ENCODE measurements around the gene HOXB7.

HOXB7 gene

GRCh38 chr17:48588528-48588927 is 22.3 kb downstream of the HOXB7 start:
- Histone ChIP-seq H3K4me3 (ENCODE audit: low read depth in 1 of 2, low read length in 2 of 2) (peak overlapping the region; percentile 47 to 97), H3K9me3 (ENCODE audit: low read length) (no peaks in the 10 kb centered on the region), H3K36me3 (ENCODE audit: insufficient read depth, low read length) (no peaks in the 10 kb centered on the region), H3K27ac (ENCODE audit: low read depth, low read length) (peak overlapping the region; percentile 96), H3K9ac (ENCODE audit: low read length) (peak overlapping the region; percentile 95), H3K27me3 (ENCODE audit: control insufficient read depth in 1 of 2, insufficient read depth in 2 of 2, low read length in 2 of 2) (peaks cover 0 to 3% of the 10 kb centered on the region in 2 donors), H3K4me1 (ENCODE audit: insufficient read depth, low read length) (peaks cover 47% of the 10 kb centered on the region)

GRCh38 chr17:48588074-48588415 is 22.8 kb downstream of the HOXB7 start:
- peak overlapping the region; percentile 47 to 97 for H3K4me3 ChIP-seq (ENCODE audit: low read depth in 1 of 2, low read length in 2 of 2)
- H3K27ac ChIP-seq (ENCODE audit: low read depth, low read length), result peak overlapping the region; percentile 96
- no peaks in the 10 kb centered on the region for H3K36me3 ChIP-seq (ENCODE audit: insufficient read depth, low read length)
- H3K4me1 ChIP-seq (ENCODE audit: insufficient read depth, low read length), result peaks cover 52% of the 10 kb centered on the region
- peak overlapping the region; percentile 95 for H3K9ac ChIP-seq (ENCODE audit: low read length)
- peaks cover 0 to 3% of the 10 kb centered on the region in 2 donors for H3K27me3 ChIP-seq (ENCODE audit: control insufficient read depth in 1 of 2, insufficient read depth in 2 of 2, low read length in 2 of 2)
- no peaks in the 10 kb centered on the region for H3K9me3 ChIP-seq (ENCODE audit: low read length)

GRCh38 chr17:48587276-48588073 is 23.3 kb downstream of the HOXB7 start:
- Histone ChIP-seq H3K4me1 (ENCODE audit: insufficient read depth, low read length) (peaks cover 57% of the 10 kb centered on the region), H3K4me3 (ENCODE audit: low read depth in 1 of 2, low read length in 2 of 2) (peak overlapping the region; percentile 47 to 97), H3K36me3 (ENCODE audit: insufficient read depth, low read length) (no peaks in the 10 kb centered on the region), H3K27me3 (ENCODE audit: control insufficient read depth in 1 of 2, insufficient read depth in 2 of 2, low read length in 2 of 2) (peaks cover 0 to 3% of the 10 kb centered on the region in 2 donors), H3K9me3 (ENCODE audit: low read length) (no peaks in the 10 kb centered on the region), H3K27ac (ENCODE audit: low read depth, low read length) (peak overlapping the region; percentile 96), H3K9ac (ENCODE audit: low read length) (peak overlapping the region; percentile 95)

GRCh38 chr17:48586355-48587258 is 24.2 kb downstream of the HOXB7 start:
- Histone ChIP-seq H3K9me3 (ENCODE audit: low read length) (no peaks in the 10 kb centered on the region), H3K36me3 (ENCODE audit: insufficient read depth, low read length) (no peaks in the 10 kb centered on the region), H3K9ac (ENCODE audit: low read length) (peak overlapping the region; percentile 95), H3K27ac (ENCODE audit: low read depth, low read length) (peak overlapping the region; percentile 96), H3K27me3 (ENCODE audit: control insufficient read depth in 1 of 2, insufficient read depth in 2 of 2, low read length in 2 of 2) (peaks cover 0 to 3% of the 10 kb centered on the region in 2 donors), H3K4me3 (ENCODE audit: low read depth in 1 of 2, low read length in 2 of 2) (peak overlapping the region; percentile 47 to 97), H3K4me1 (ENCODE audit: insufficient read depth, low read length) (peaks cover 56% of the 10 kb centered on the region)

GRCh38 chr17:48584223-48584741 is 26.5 kb downstream of the HOXB7 start:
- Histone ChIP-seq H3K4me1 (ENCODE audit: insufficient read depth, low read length) (peaks cover 56% of the 10 kb centered on the region), H3K9ac (ENCODE audit: low read length) (peak overlapping the region; percentile 41), H3K4me3 (ENCODE audit: low read depth in 1 of 2, low read length in 2 of 2) (peak overlapping the region in 1 of 2 donors; percentile 97), H3K27ac (ENCODE audit: low read depth, low read length) (peak overlapping the region; percentile 96), H3K27me3 (ENCODE audit: control insufficient read depth in 1 of 2, insufficient read depth in 2 of 2, low read length in 2 of 2) (no peaks in the 10 kb centered on the region), H3K36me3 (ENCODE audit: insufficient read depth, low read length) (no peaks in the 10 kb centered on the region), H3K9me3 (ENCODE audit: low read length) (no peaks in the 10 kb centered on the region)

- no peaks in the 10 kb centered on the region for H3K9me3 ChIP-seq (ENCODE audit: low read length)
- peaks cover 58% of the 10 kb centered on the region for H3K4me1 ChIP-seq (ENCODE audit: insufficient read depth, low read length)
- H3K27me3 ChIP-seq (ENCODE audit: control insufficient read depth in 1 of 2, insufficient read depth in 2 of 2, low read length in 2 of 2), result no peaks in the 10 kb centered on the region
- H3K36me3 ChIP-seq (ENCODE audit: insufficient read depth, low read length), result no peaks in the 10 kb centered on the region
- H3K9ac ChIP-seq (ENCODE audit: low read length), result peak overlapping the region; percentile 41
- peak overlapping the region; percentile 96 for H3K27ac ChIP-seq (ENCODE audit: low read depth, low read length)
- peak overlapping the region in 1 of 2 donors; percentile 97 for H3K4me3 ChIP-seq (ENCODE audit: low read depth in 1 of 2, low read length in 2 of 2)
These were observed 27.1 kb downstream of the HOXB7 start for GRCh38 chr17:48583708-48584222.

- H3K9me3 ChIP-seq (ENCODE audit: low read length), result no peaks in the 10 kb centered on the region
- H3K4me1 ChIP-seq (ENCODE audit: insufficient read depth, low read length), result peaks cover 53% of the 10 kb centered on the region
- H3K27me3 ChIP-seq (ENCODE audit: control insufficient read depth in 1 of 2, insufficient read depth in 2 of 2, low read length in 2 of 2), result no peaks in the 10 kb centered on the region
These were observed 28.1 kb downstream of the HOXB7 start for GRCh38 chr17:48582750-48583069.

GRCh38 chr17:48579760-48580554 is 30.9 kb downstream of the HOXB7 start:
- Histone ChIP-seq H3K9me3 (ENCODE audit: low read length) (no peaks in the 10 kb centered on the region), H3K27ac (ENCODE audit: low read depth, low read length) (peak overlapping the region; percentile 94), H3K9ac (ENCODE audit: low read length) (peak overlapping the region; percentile 90), H3K4me3 (ENCODE audit: low read depth in 1 of 2, low read length in 2 of 2) (peak overlapping the region; percentile 44 to 97), H3K4me1 (ENCODE audit: insufficient read depth, low read length) (peaks cover 52% of the 10 kb centered on the region), H3K36me3 (ENCODE audit: insufficient read depth, low read length) (peaks cover 4% of the 10 kb centered on the region), H3K27me3 (ENCODE audit: control insufficient read depth in 1 of 2, insufficient read depth in 2 of 2, low read length in 2 of 2) (no peaks in the 10 kb centered on the region)

More at GRCh38 chr17:48582750-48583069, 28.1 kb downstream of the HOXB7 start:
- Histone ChIP-seq H3K27ac (ENCODE audit: low read depth, low read length) (peak overlapping the region; percentile 94), H3K4me3 (ENCODE audit: low read depth in 1 of 2, low read length in 2 of 2) (peak overlapping the region; percentile 18 to 97), H3K9ac (ENCODE audit: low read length) (peak overlapping the region; percentile 90), H3K36me3 (ENCODE audit: insufficient read depth, low read length) (no peaks in the 10 kb centered on the region)

- Histone ChIP-seq H3K27me3 (ENCODE audit: control insufficient read depth in 1 of 2, insufficient read depth in 2 of 2, low read length in 2 of 2) (no peaks in the 10 kb centered on the region), H3K4me1 (ENCODE audit: insufficient read depth, low read length) (peaks cover 56% of the 10 kb centered on the region), H3K4me3 (ENCODE audit: low read depth in 1 of 2, low read length in 2 of 2) (peak overlapping the region; percentile 44 to 73), H3K36me3 (ENCODE audit: insufficient read depth, low read length) (peaks cover 4% of the 10 kb centered on the region), H3K27ac (ENCODE audit: low read depth, low read length) (peak overlapping the region; percentile 94), H3K9me3 (ENCODE audit: low read length) (no peaks in the 10 kb centered on the region), H3K9ac (ENCODE audit: low read length) (peak overlapping the region; percentile 82)
These were observed 31.4 kb downstream of the HOXB7 start for GRCh38 chr17:48579471-48579759.

GRCh38 chr17:48578616-48579470 is 32.0 kb downstream of the HOXB7 start:
- Histone ChIP-seq H3K27ac (ENCODE audit: low read depth, low read length) (peak overlapping the region; percentile 94), H3K9me3 (ENCODE audit: low read length) (no peaks in the 10 kb centered on the region), H3K4me1 (ENCODE audit: insufficient read depth, low read length) (peaks cover 56% of the 10 kb centered on the region), H3K27me3 (ENCODE audit: control insufficient read depth in 1 of 2, insufficient read depth in 2 of 2, low read length in 2 of 2) (no peaks in the 10 kb centered on the region), H3K4me3 (ENCODE audit: low read depth in 1 of 2, low read length in 2 of 2) (peak overlapping the region; percentile 44 to 73), H3K9ac (ENCODE audit: low read length) (peak overlapping the region; percentile 82), H3K36me3 (ENCODE audit: insufficient read depth, low read length) (peaks cover 4% of the 10 kb centered on the region)

Data from muscle layer of colon (tissue), 2 donors.